HEK293 (cell line): Measurements from ENCODE around the gene CDH2.

Source experiments
- CTCF ChIA-PET: fragments of 350-600 bp; formaldehyde crosslinking; extraction: SDS; loops from one replicate; lab custom pipeline; 2021; ENCODE audit warnings: antibody characterized with exemption; lab: Yijun Ruan, JAX
- POLR2A ChIA-PET: fragments of 300-600 bp; formaldehyde crosslinking; extraction: SDS; loops from one replicate; lab custom pipeline; 2020; ENCODE audit warnings: antibody characterized with exemption, inconsistent platforms; lab: Yijun Ruan, JAX
- H3K27ac ChIP-seq: fragments of 200-500 bp; sonication (Bioruptor generic); 2 replicates; pipeline ENCODE4 v1.5.1; 2014; ENCODE audit warnings: low read depth, low read length, control low read depth, inconsistent platforms; ENCODE audit errors: extremely low read depth
- H3K36me3 ChIP-seq, 2 experiments: fragments of 200-500 bp in 1 of 2; sonication (Bioruptor generic) in 1 of 2; 1 replicate in 1 of 2; 2 replicates in 1 of 2; pipeline ENCODE4 v1.5.1; 2014 to 2017; ENCODE audit warnings: inconsistent platforms in 2 of 2, low read length in 2 of 2; ENCODE audit not compliant: control insufficient read depth in 2 of 2, insufficient read depth in 1 of 2
- H3K4me1 ChIP-seq: fragments of 200-500 bp; sonication (Bioruptor generic); 2 replicates; pipeline ENCODE4 v1.5.1; 2014; ENCODE audit warnings: mild to moderate bottlenecking, low read length, inconsistent platforms; ENCODE audit not compliant: control insufficient read depth, insufficient read depth
- H3K4me3 ChIP-seq: 2 replicates; pipeline ENCODE4 v1.5.1; 2011; ENCODE audit warnings: low read depth, mild to moderate bottlenecking, control low read depth, low read length, moderate library complexity
- H3K9me3 ChIP-seq: fragments of 200-500 bp; sonication (Bioruptor generic); 2 replicates; pipeline ENCODE4 v1.5.1; 2014; ENCODE audit warnings: low read depth, low read length, inconsistent platforms; ENCODE audit not compliant: control insufficient read depth, insufficient read depth
- CTCF ChIP-seq: fragments of 450-650 bp; formaldehyde crosslinking; IDR thresholded peaks from 2 replicates; pipeline ENCODE4 v1.5.1; 2016; ENCODE audit warnings: missing biosample characterization, missing genetic modification characterization
- FEZF1 ChIP-seq: fragments of 450-650 bp; formaldehyde crosslinking; IDR thresholded peaks from 2 replicates; pipeline ENCODE4 v1.5.1; 2016; ENCODE audit warnings: missing biosample characterization, missing genetic modification characterization
- GLIS1 ChIP-seq: fragments of 450-650 bp; formaldehyde crosslinking; IDR thresholded peaks from 2 replicates; pipeline ENCODE4 v1.5.1; 2016; ENCODE audit warnings: missing biosample characterization, missing genetic modification characterization
- GLIS2 ChIP-seq: fragments of 450-650 bp; formaldehyde crosslinking; IDR thresholded peaks from 2 replicates; pipeline ENCODE4 v1.5.1; 2016; ENCODE audit warnings: missing biosample characterization, missing genetic modification characterization
- HOXA7 ChIP-seq: sonication (generic); formaldehyde crosslinking; IDR thresholded peaks from 2 replicates; pipeline ENCODE4 v1.8.1; 2022; ENCODE audit warnings: missing genetic modification reagents, borderline replicate concordance
- KLF16 ChIP-seq: fragments of 450-650 bp; formaldehyde crosslinking; IDR thresholded peaks from 2 replicates; pipeline ENCODE4 v1.5.1; 2017; ENCODE audit warnings: missing biosample characterization, missing genetic modification characterization
- ZBTB11 ChIP-seq: fragments of 450-650 bp; formaldehyde crosslinking; conservative IDR thresholded peaks from 2 replicates; pipeline ENCODE4 v1.5.1; 2016; ENCODE audit warnings: low read depth, missing biosample characterization, missing genetic modification characterization
- ZBTB48 ChIP-seq: fragments of 450-650 bp; formaldehyde crosslinking; IDR thresholded peaks from 2 replicates; pipeline ENCODE4 v1.5.1; 2016; ENCODE audit warnings: missing biosample characterization, missing genetic modification characterization
- ZBTB8A ChIP-seq: fragments of 450-650 bp; formaldehyde crosslinking; IDR thresholded peaks from 2 replicates; pipeline ENCODE4 v1.5.1; 2016; ENCODE audit warnings: missing biosample characterization, missing genetic modification characterization
- ZNF114 ChIP-seq: fragments of 450-650 bp; formaldehyde crosslinking; IDR thresholded peaks from 2 replicates; pipeline ENCODE4 v1.5.0; 2017; ENCODE audit warnings: missing biosample characterization, missing genetic modification characterization
- ZNF148 ChIP-seq: fragments of 450-650 bp; formaldehyde crosslinking; IDR thresholded peaks from 2 replicates; pipeline ENCODE4 v1.5.0; 2017; ENCODE audit warnings: missing biosample characterization, missing genetic modification characterization, borderline replicate concordance
- ZNF335 ChIP-seq: fragments of 450-650 bp; formaldehyde crosslinking; conservative IDR thresholded peaks from 2 replicates; pipeline ENCODE4 v1.5.1; 2016; ENCODE audit warnings: missing biosample characterization, missing genetic modification characterization
- ZNF341 ChIP-seq: fragments of 450-650 bp; formaldehyde crosslinking; IDR thresholded peaks from 2 replicates; pipeline ENCODE4; 2016; ENCODE audit warnings: low read depth, missing biosample characterization, missing genetic modification characterization
- ZNF394 ChIP-seq: fragments of 450-650 bp; formaldehyde crosslinking; IDR thresholded peaks from 2 replicates; pipeline ENCODE4 v1.5.1; 2016; ENCODE audit warnings: missing biosample characterization, missing genetic modification characterization, mild to moderate bottlenecking, moderate library complexity, borderline replicate concordance
- ZNF510 ChIP-seq: fragments of 450-650 bp; formaldehyde crosslinking; IDR thresholded peaks from 2 replicates; pipeline ENCODE4 v1.5.1; 2018; ENCODE audit warnings: mild to moderate bottlenecking, missing genetic modification characterization, missing biosample characterization; ENCODE audit not compliant: insufficient replicate concordance
- ZNF664 ChIP-seq: fragments of 450-650 bp; formaldehyde crosslinking; IDR thresholded peaks from 2 replicates; pipeline ENCODE4 v1.5.1; 2016; ENCODE audit warnings: missing biosample characterization, missing genetic modification characterization
- ZNF76 ChIP-seq: fragments of 450-650 bp; formaldehyde crosslinking; IDR thresholded peaks from 2 replicates; pipeline ENCODE4; 2016; ENCODE audit warnings: low read depth, missing biosample characterization, missing genetic modification characterization, borderline replicate concordance
- ZNF776 ChIP-seq: fragments of 450-650 bp; formaldehyde crosslinking; IDR thresholded peaks from 2 replicates; pipeline ENCODE4 v1.5.0; 2017; ENCODE audit warnings: missing biosample characterization, missing genetic modification characterization, borderline replicate concordance
- TF ChIP-seq, protein P1 (sequence below): fragments of 450-650 bp; formaldehyde crosslinking; IDR thresholded peaks from 2 replicates; pipeline ENCODE4 v1.5.1; 2016; ENCODE audit warnings: missing biosample characterization, missing genetic modification characterization
- TF ChIP-seq, protein P2 (sequence below): fragments of 450-650 bp; formaldehyde crosslinking; IDR thresholded peaks from 2 replicates; pipeline ENCODE4 v1.5.1; 2016; ENCODE audit warnings: missing biosample characterization, missing genetic modification characterization
- TF ChIP-seq, protein P3 (sequence below): fragments of 450-650 bp; formaldehyde crosslinking; IDR thresholded peaks from 2 replicates; pipeline ENCODE4 v1.5.1; 2016; ENCODE audit warnings: missing biosample characterization, missing genetic modification characterization

Gene CDH2

DNA sequence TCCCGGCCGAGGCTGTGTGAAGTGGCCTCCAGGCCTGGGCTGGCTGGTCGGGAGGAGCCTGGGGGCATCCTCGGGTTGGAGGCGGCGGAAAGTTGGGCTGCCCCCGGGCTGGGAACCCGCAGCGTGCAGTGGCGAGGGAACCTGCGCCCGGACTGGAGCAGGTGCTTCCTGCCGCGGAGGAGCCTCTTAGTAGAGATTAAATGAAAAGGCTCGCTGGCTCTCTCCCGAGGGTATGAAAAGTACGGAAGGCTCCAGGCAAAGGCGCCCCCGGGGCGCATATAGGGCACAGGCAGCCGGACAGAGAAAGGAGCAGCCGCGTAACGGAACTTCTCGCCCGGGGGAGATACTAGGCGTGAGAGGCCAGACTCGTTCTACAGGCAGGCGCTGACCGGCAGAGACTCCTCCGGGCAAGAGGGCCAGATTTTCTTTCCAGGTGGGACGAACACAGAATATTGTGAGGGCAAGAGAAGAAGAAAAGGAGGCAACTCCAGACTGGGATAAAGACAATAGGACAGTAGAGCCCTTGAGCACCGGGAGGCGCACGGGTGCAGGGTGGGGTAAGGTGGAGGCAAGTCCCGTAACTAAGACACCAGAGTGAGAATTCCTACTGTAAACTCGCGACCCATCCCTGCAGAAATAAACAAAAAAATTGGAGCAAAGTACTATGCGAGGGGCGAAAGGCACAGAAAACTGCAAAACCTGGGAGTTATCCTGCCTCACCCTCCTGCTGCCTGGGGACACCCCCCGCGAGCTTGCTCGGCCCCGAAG is 816 bp downstream of the CDH2 start:
- H3K9me3 ChIP-seq, result no peaks in the 10 kb centered on the region
- H3K27ac ChIP-seq, result peak overlapping the region; percentile 99
- no peaks in the 10 kb centered on the region for H3K36me3 ChIP-seq
- ChIA-PET CTCF (no interaction called here), POLR2A (interaction anchor here (1.1 to 1.7 kb wide), 5 partner anchors 48 to 740 kb away, joined by 4 to 7 read pairs (median 4); no protein-coding TSS in a partner anchor)
- TF ChIP-seq, protein P1, sequence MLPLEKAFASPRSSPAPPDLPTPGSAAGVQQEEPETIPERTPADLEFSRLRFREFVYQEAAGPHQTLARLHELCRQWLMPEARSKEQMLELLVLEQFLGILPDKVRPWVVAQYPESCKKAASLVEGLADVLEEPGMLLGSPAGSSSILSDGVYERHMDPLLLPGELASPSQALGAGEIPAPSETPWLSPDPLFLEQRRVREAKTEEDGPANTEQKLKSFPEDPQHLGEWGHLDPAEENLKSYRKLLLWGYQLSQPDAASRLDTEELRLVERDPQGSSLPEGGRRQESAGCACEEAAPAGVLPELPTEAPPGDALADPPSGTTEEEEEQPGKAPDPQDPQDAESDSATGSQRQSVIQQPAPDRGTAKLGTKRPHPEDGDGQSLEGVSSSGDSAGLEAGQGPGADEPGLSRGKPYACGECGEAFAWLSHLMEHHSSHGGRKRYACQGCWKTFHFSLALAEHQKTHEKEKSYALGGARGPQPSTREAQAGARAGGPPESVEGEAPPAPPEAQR (tag by site-specific recombination), result no peak
- TF ChIP-seq ZNF776 (no peak), ZNF335 (tag by site-specific recombination) (peak; percentile 60), HOXA7 (no peak), ZNF114 (tag by site-specific recombination) (no peak), ZBTB11 (tag by site-specific recombination) (0 out of 2 replicates have a peak, but pooled peaks have one; percentile 14), ZNF148 (tag by site-specific recombination) (no peak), ZNF510 (tag by site-specific recombination) (no peak), ZBTB8A (tag by site-specific recombination) (peak; percentile 61), ZNF664 (tag by site-specific recombination) (no peak), ZNF341 (tag by site-specific recombination) (peak; percentile 7), ZNF76 (no peak), GLIS1 (peak; percentile 27; the same call in 1 of the 2 replicates), ZNF394 (no peak), GLIS2 (peak; percentile 83), CTCF (tag by site-specific recombination) (0 out of 2 replicates have a peak, but pooled peaks have one; percentile 32), FEZF1 (tag by site-specific recombination) (peak; percentile 41), ZBTB48 (tag by site-specific recombination) (0 out of 2 replicates have a peak, but pooled peaks have one; percentile 10), KLF16 (no peak)
- TF ChIP-seq, protein P2, sequence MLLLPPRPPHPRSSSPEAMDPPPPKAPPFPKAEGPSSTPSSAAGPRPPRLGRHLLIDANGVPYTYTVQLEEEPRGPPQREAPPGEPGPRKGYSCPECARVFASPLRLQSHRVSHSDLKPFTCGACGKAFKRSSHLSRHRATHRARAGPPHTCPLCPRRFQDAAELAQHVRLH, result no peak
- TF ChIP-seq, protein P3, sequence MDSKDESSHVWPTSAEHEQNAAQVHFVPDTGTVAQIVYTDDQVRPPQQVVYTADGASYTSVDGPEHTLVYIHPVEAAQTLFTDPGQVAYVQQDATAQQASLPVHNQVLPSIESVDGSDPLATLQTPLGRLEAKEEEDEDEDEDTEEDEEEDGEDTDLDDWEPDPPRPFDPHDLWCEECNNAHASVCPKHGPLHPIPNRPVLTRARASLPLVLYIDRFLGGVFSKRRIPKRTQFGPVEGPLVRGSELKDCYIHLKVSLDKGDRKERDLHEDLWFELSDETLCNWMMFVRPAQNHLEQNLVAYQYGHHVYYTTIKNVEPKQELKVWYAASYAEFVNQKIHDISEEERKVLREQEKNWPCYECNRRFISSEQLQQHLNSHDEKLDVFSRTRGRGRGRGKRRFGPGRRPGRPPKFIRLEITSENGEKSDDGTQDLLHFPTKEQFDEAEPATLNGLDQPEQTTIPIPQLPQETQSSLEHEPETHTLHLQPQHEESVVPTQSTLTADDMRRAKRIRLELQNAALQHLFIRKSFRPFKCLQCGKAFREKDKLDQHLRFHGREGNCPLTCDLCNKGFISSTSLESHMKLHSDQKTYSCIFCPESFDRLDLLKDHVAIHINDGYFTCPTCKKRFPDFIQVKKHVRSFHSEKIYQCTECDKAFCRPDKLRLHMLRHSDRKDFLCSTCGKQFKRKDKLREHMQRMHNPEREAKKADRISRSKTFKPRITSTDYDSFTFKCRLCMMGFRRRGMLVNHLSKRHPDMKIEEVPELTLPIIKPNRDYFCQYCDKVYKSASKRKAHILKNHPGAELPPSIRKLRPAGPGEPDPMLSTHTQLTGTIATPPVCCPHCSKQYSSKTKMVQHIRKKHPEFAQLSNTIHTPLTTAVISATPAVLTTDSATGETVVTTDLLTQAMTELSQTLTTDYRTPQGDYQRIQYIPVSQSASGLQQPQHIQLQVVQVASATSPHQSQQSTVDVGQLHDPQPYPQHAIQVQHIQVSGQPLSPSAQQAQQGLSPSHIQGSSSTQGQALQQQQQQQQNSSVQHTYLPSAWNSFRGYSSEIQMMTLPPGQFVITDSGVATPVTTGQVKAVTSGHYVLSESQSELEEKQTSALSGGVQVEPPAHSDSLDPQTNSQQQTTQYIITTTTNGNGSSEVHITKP, result peak; percentile 68
- H3K4me3 ChIP-seq, result peak overlapping the region; percentile 82
- H3K4me1 ChIP-seq, result peaks cover 13% of the 10 kb centered on the region
